Effector memory CD4-positive, alpha-beta T cell (primary cell): ENCODE measurements around the gene CXCL1.

Experiments
- DNase-seq, 3 donors: peaks; one replicate each; pipeline ENCODE4 v3.0.0-alpha.2; 2020
- H3K27ac ChIP-seq: 2 replicates; pipeline ENCODE4 v1.7.0; 2013; ENCODE audit warnings: mild to moderate bottlenecking, low read length, moderate library complexity; ENCODE audit not compliant: insufficient read depth, poor library complexity, severe bottlenecking
- H3K27me3 ChIP-seq: replicated peaks from 2 replicates; pipeline ENCODE4 v1.7.0; 2013; ENCODE audit warnings: mild to moderate bottlenecking, low read length; ENCODE audit not compliant: insufficient read depth, control insufficient read depth, poor library complexity, severe bottlenecking
- H3K36me3 ChIP-seq: 2 replicates; pipeline ENCODE4 v1.7.0; 2013; ENCODE audit warnings: mild to moderate bottlenecking, low read length, moderate library complexity; ENCODE audit not compliant: control insufficient read depth, insufficient read depth
- H3K4me1 ChIP-seq: 2 replicates; pipeline ENCODE4 v1.7.0; 2013; ENCODE audit warnings: low read length, mild to moderate bottlenecking; ENCODE audit not compliant: control insufficient read depth, insufficient read depth, poor library complexity, severe bottlenecking
- H3K4me3 ChIP-seq: 2 replicates; pipeline ENCODE4 v1.7.0; 2013; ENCODE audit warnings: low read length, low read depth, mild to moderate bottlenecking; ENCODE audit not compliant: insufficient read depth, poor library complexity, severe bottlenecking
- H3K9me3 ChIP-seq: 2 replicates; pipeline ENCODE4 v1.7.0; 2013; ENCODE audit warnings: mild to moderate bottlenecking, low read length, moderate library complexity; ENCODE audit not compliant: control insufficient read depth

Gene CXCL1

DNA sequence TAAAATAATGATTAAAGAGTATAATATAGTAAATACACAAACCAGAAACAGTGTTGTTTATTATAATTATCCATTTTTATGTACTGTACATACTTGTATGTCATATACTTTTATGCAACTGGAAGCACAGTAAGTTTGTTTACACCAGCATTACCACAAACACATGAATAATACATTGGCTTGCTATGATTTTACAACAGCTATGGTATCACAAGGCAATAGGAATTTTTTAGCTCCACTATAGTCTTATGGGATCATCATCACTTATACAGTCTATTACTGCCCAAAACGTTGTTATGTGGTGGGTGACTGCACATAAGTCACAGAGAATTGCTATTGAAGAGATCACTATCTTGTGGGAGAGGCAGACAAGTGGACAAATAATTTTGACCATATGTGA is 17.9 kb upstream of the CXCL1 start:
- Histone ChIP-seq H3K36me3 (no peaks in the 10 kb centered on the region), H3K27me3 (no peaks in the 10 kb centered on the region), H3K4me3 (no peak overlapping the region), H3K9me3 (no peaks in the 10 kb centered on the region), H3K27ac (no peak overlapping the region), H3K4me1 (no peaks in the 10 kb centered on the region)
- DNase-seq = no peak

DNA sequence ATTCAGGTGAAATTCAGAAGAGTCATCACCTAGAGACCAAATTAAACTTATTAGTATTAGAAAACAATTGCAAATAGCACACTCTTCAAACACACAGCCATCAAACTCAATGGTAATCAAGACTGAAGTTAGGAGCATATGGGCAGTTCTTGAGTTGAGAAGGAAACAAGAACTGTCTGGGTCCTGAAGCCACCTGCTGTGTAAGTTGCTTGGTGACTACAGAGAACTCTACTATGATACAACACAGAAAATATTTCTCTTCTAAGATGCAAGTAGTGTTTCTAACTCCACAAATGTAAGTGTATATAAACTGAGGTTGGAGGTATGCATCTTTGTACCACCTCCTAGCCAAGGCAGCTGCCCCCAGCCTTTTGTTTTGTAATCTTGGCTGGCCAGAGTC is 16.4 kb upstream of the CXCL1 start:
- no peaks in the 10 kb centered on the region for H3K4me1 ChIP-seq
- H3K9me3 ChIP-seq = no peaks in the 10 kb centered on the region
- H3K36me3 ChIP-seq = no peaks in the 10 kb centered on the region
- no peak for DNase-seq
- no peak overlapping the region for H3K4me3 ChIP-seq
- H3K27me3 ChIP-seq = no peaks in the 10 kb centered on the region
- H3K27ac ChIP-seq = no peak overlapping the region

DNA sequence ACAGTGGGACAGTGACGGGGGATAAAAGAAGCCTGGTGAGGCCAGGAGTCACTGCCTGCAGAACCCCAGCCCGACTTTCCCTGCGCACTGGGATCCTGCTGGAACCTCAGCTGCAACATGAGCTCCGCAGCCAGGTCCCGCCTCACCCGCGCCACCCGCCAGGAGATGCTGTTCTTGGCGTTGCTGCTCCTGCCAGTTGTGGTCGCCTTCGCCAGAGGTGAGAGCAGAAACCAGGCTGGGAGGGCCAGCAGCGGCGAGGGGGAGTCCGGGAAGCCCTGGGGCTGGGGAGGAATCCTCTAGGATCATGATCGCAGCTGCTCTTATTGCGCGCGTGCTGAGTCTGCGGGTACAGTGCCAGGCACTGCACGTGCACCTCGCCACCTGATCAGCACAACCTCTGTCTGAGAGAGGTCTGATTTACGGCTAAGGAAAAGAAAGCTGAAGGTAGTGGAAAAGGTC is 15.9 kb upstream of the CXCL1 start, which contains the start of gene PF4V1:
TSS of gene PF4V1 (plus strand) at position 51 of the 459 bp plus-strand sequence. CDS start at position 118, 67 bp downstream.
- DNase-seq = no peak
- H3K9me3 ChIP-seq = no peaks in the 10 kb centered on the region
- H3K4me3 ChIP-seq = no peak within 1 kb of the TSS
- no peaks in the 10 kb centered on the region for H3K4me1 ChIP-seq
- no peaks in the 10 kb centered on the region for H3K27me3 ChIP-seq
- no peak within 1 kb of the TSS for H3K27ac ChIP-seq
- H3K36me3 ChIP-seq = no peaks in the 10 kb centered on the region

GRCh38 chr4:73853718-73854473 is 15.3 kb upstream of the CXCL1 start:
- Histone ChIP-seq H3K4me3 (no peak overlapping the region), H3K27ac (no peak overlapping the region), H3K27me3 (no peaks in the 10 kb centered on the region), H3K9me3 (no peaks in the 10 kb centered on the region), H3K36me3 (no peaks in the 10 kb centered on the region), H3K4me1 (no peaks in the 10 kb centered on the region)
- no peak for DNase-seq

DNA sequence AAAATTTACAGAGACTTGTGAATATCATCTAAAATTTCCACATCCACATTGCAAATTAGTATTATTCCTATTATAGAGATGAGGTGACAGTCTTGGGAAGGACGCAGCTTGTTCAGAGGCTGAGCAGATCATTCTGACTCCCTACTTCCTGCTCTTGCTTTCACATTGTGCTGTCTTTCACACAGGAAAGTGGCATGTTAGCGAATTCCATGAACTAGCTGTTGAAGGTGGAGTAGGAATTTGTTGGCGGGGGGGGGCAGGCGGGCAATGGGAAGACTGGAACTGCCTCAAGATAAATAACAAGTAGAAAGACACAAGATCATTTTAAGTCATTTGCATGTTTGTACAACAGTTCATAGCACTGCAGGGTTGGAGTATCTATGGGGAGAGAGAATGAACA is 13.8 kb upstream of the CXCL1 start:
- Histone ChIP-seq H3K27ac (no peak overlapping the region), H3K36me3 (no peaks in the 10 kb centered on the region), H3K4me3 (no peak overlapping the region), H3K9me3 (no peaks in the 10 kb centered on the region), H3K4me1 (no peaks in the 10 kb centered on the region), H3K27me3 (no peaks in the 10 kb centered on the region)
- no peak for DNase-seq

GRCh38 chr4:73856518-73856917 is 12.7 kb upstream of the CXCL1 start:
- Histone ChIP-seq H3K4me1 (no peaks in the 10 kb centered on the region), H3K4me3 (no peak overlapping the region), H3K27ac (no peak overlapping the region), H3K9me3 (no peaks in the 10 kb centered on the region), H3K27me3 (no peaks in the 10 kb centered on the region), H3K36me3 (no peaks in the 10 kb centered on the region)
- DNase-seq = no peak

- Histone ChIP-seq H3K4me3 (no peak overlapping the region), H3K27ac (no peak overlapping the region), H3K9me3 (no peaks in the 10 kb centered on the region), H3K36me3 (no peaks in the 10 kb centered on the region), H3K4me1 (no peaks in the 10 kb centered on the region), H3K27me3 (no peaks in the 10 kb centered on the region)
- no peak for DNase-seq
These were observed 9.5 kb upstream of the CXCL1 start for GRCh38 chr4:73859614-73860088.

DNA sequence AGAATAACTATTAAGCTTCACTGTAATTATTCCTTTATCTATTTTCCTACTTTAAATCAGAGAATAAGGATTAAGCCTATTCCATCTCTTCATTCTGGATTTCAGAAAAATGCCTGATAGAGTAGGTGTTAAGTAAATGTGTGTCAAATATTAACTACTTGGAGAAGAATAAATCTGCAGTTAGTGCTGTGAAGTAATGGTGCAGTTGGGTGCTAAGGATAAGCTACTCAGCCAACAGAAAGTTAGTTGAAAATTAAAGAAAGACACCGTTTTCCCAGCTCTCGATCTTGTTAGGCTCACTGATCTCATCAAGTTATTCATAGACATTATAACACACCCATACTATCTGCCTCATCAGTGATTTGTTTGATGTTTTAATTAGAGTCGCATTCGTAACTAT is 9.0 kb upstream of the CXCL1 start:
- DNase-seq = no peak
- no peaks in the 10 kb centered on the region for H3K27me3 ChIP-seq
- H3K36me3 ChIP-seq = no peaks in the 10 kb centered on the region
- H3K4me3 ChIP-seq = no peak overlapping the region
- no peaks in the 10 kb centered on the region for H3K4me1 ChIP-seq
- no peaks in the 10 kb centered on the region for H3K9me3 ChIP-seq
- no peak overlapping the region for H3K27ac ChIP-seq

GRCh38 chr4:73860917-73861316 is 8.3 kb upstream of the CXCL1 start:
- H3K4me1 ChIP-seq = no peaks in the 10 kb centered on the region

DNA sequence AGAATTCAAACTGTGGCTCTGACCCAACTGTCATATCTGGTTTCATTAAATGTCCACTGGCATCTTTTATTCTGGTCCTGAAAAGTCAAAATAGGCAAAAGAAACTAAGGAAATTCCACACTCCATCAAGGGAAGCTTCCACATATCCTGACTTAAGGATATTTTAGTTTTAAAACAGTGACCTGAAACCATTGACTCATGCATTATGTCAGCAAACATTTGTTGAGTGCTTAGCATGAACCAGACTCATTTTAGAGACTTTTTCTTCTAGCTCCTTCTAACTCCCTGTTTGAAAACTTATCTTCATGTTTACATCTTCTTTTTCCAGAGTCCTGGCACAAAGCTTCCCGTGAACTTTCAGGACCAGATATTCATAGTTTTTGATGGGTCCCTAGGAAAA is 6.9 kb upstream of the CXCL1 start:
- Histone ChIP-seq H3K36me3 (no peaks in the 10 kb centered on the region), H3K4me3 (no peak overlapping the region)

More at GRCh38 chr4:73860917-73861316, 8.3 kb upstream of the CXCL1 start:
- no peaks in the 10 kb centered on the region for H3K27me3 ChIP-seq
- H3K36me3 ChIP-seq = no peaks in the 10 kb centered on the region
- no peak overlapping the region for H3K27ac ChIP-seq
- no peak for DNase-seq
- no peaks in the 10 kb centered on the region for H3K9me3 ChIP-seq
- no peak overlapping the region for H3K4me3 ChIP-seq

More for the DNA sequence above, 6.9 kb upstream of the CXCL1 start:
- Histone ChIP-seq H3K4me1 (no peaks in the 10 kb centered on the region), H3K27ac (no peak overlapping the region), H3K27me3 (no peaks in the 10 kb centered on the region), H3K9me3 (no peaks in the 10 kb centered on the region)
- no peak for DNase-seq
